ENCODE results near the gene APOBEC3G. TPM values are rescaled to one million over a fixed set of nuclear protein-coding genes. Genes with fewer than 3 reads are reported as not detected.

APOBEC3G gene
- total RNA-seq, 6 experiments from 2014 or later: 1.9 to 7.0 (median 5.9) TPM

- no peaks in the 10 kb centered on the region for H3K36me3 Mint-ChIP-seq (ENCODE audit: low read depth)
- DNase-seq: no peak
- TF ChIP-seq CTCF (IDR thresholded peaks at IDR 0.05): no peak
- H3K27me3 Mint-ChIP-seq (ENCODE audit: insufficient read depth): peaks cover 32% of the 10 kb centered on the region
- H3K4me1 Mint-ChIP-seq (ENCODE audit: low read depth): peaks cover 4% of the 10 kb centered on the region; the same call in 1 of the 2 replicates
- H3K9me3 Mint-ChIP-seq: no peaks in the 10 kb centered on the region
- H3K27ac Mint-ChIP-seq: no peak overlapping the region
- no peak overlapping the region for H3K4me3 Mint-ChIP-seq
Observed at GRCh38 chr22:39087881-39088684, 11.0 kb downstream of the APOBEC3G start.

GRCh38 chr22:39088685-39089032, 11.6 kb downstream of the APOBEC3G start:
- TF ChIP-seq CTCF (IDR thresholded peaks at IDR 0.05): no peak
- no peak overlapping the region for H3K27ac Mint-ChIP-seq
- no peak for DNase-seq
- no peak overlapping the region for H3K4me3 Mint-ChIP-seq
- no peaks in the 10 kb centered on the region for H3K36me3 Mint-ChIP-seq (ENCODE audit: low read depth)
- H3K27me3 Mint-ChIP-seq (ENCODE audit: insufficient read depth): peaks cover 35% of the 10 kb centered on the region
- H3K4me1 Mint-ChIP-seq (ENCODE audit: low read depth): peaks cover 4% of the 10 kb centered on the region; the same call in 1 of the 2 replicates
- H3K9me3 Mint-ChIP-seq: no peaks in the 10 kb centered on the region

- Mint-ChIP-seq H3K27me3 (ENCODE audit: insufficient read depth) (peaks cover 38% of the 10 kb centered on the region), H3K27ac (no peak overlapping the region), H3K9me3 (no peaks in the 10 kb centered on the region), H3K4me1 (ENCODE audit: low read depth) (peaks cover 4% of the 10 kb centered on the region; the same call in 1 of the 2 replicates), H3K36me3 (ENCODE audit: low read depth) (no peaks in the 10 kb centered on the region), H3K4me3 (no peak overlapping the region)
- DNase-seq: no peak
- TF ChIP-seq CTCF (IDR thresholded peaks at IDR 0.05): no peak
Observed at GRCh38 chr22:39089928-39090327, 12.9 kb downstream of the APOBEC3G start.

- no peak overlapping the region for H3K4me3 Mint-ChIP-seq
- TF ChIP-seq CTCF (IDR thresholded peaks at IDR 0.05): no peak
- H3K27ac Mint-ChIP-seq: no peak overlapping the region
- H3K4me1 Mint-ChIP-seq (ENCODE audit: low read depth): peaks cover 4% of the 10 kb centered on the region; the same call in 1 of the 2 replicates
- no peak for DNase-seq
- peaks cover 39% of the 10 kb centered on the region for H3K27me3 Mint-ChIP-seq (ENCODE audit: insufficient read depth)
- no peaks in the 10 kb centered on the region for H3K36me3 Mint-ChIP-seq (ENCODE audit: low read depth)
- no peaks in the 10 kb centered on the region for H3K9me3 Mint-ChIP-seq
Observed at GRCh38 chr22:39090426-39091064, 13.5 kb downstream of the APOBEC3G start.

GRCh38 chr22:39091126-39092081, 14.3 kb downstream of the APOBEC3G start:
- Mint-ChIP-seq H3K36me3 (ENCODE audit: low read depth) (no peaks in the 10 kb centered on the region), H3K9me3 (no peaks in the 10 kb centered on the region), H3K27ac (no peak overlapping the region), H3K4me1 (ENCODE audit: low read depth) (peaks cover 4% of the 10 kb centered on the region; the same call in 1 of the 2 replicates), H3K27me3 (ENCODE audit: insufficient read depth) (peaks cover 39% of the 10 kb centered on the region), H3K4me3 (no peak overlapping the region)
- TF ChIP-seq CTCF (IDR thresholded peaks at IDR 0.05): no peak
- no peak for DNase-seq

Measured in HFFc6 (cell line).